ENCODE results near the gene CBY3.
"Not testable (repeated sequence)": the region's sequence is repeated elsewhere in the genome, so short reads cannot be mapped to it uniquely, and the experiment has no call there.

Gene CBY3

GRCh38 chr5:179696603-179697002 lies 15.8 kb upstream of the CBY3 start:
- no peak for TF ChIP-seq CTCF (IDR thresholded peaks at IDR 0.05; ENCODE audit: control insufficient read depth, extremely low read depth, insufficient read depth)
- no peak overlapping the region for H3K4me3 ChIP-seq (ENCODE audit: low read depth, low read length)
- peak; percentile 65 for DNase-seq (ENCODE audit: low read depth)

GRCh38 chr5:179694561-179694960 lies 13.7 kb upstream of the CBY3 start:
- no peak overlapping the region for H3K4me3 ChIP-seq (ENCODE audit: low read depth, low read length)
- DNase-seq (ENCODE audit: low read depth), result no peak
- no peak for TF ChIP-seq CTCF (IDR thresholded peaks at IDR 0.05; ENCODE audit: control insufficient read depth, extremely low read depth, insufficient read depth)

GRCh38 chr5:179689212-179689611 lies 8.4 kb upstream of the CBY3 start:
- not testable (repeated sequence) for DNase-seq (ENCODE audit: low read depth); H3K4me3 ChIP-seq (ENCODE audit: low read depth, low read length)

- no peak for TF ChIP-seq CTCF (IDR thresholded peaks at IDR 0.05; ENCODE audit: control insufficient read depth, extremely low read depth, insufficient read depth)
- no peak for DNase-seq (ENCODE audit: low read depth)
- no peak overlapping the region for H3K4me3 ChIP-seq (ENCODE audit: low read depth, low read length)
Observed at GRCh38 chr5:179680014-179680779, 637 bp downstream of the CBY3 start.

GRCh38 chr5:179679014-179679674 lies 1.7 kb downstream of the CBY3 start:
- no peak for DNase-seq (ENCODE audit: low read depth)

GRCh38 chr5:179678223-179679013 lies 2.4 kb downstream of the CBY3 start:
- TF ChIP-seq CTCF (IDR thresholded peaks at IDR 0.05; ENCODE audit: control insufficient read depth, extremely low read depth, insufficient read depth), result peak; percentile 26; the same call in 1 of the 2 replicates

More at GRCh38 chr5:179679014-179679674, 1.7 kb downstream of the CBY3 start:
- TF ChIP-seq CTCF (IDR thresholded peaks at IDR 0.05; ENCODE audit: control insufficient read depth, extremely low read depth, insufficient read depth), result no peak
- peak overlapping the region; percentile 94 for H3K4me3 ChIP-seq (ENCODE audit: low read depth, low read length)

GRCh38 chr5:179668391-179668790 lies 12.4 kb downstream of the CBY3 start:
- H3K4me3 ChIP-seq (ENCODE audit: low read depth, low read length), result no peak overlapping the region
- peak; percentile 49 for TF ChIP-seq CTCF (IDR thresholded peaks at IDR 0.05; ENCODE audit: control insufficient read depth, extremely low read depth, insufficient read depth)
- no peak for DNase-seq (ENCODE audit: low read depth)

More at GRCh38 chr5:179678223-179679013, 2.4 kb downstream of the CBY3 start:
- H3K4me3 ChIP-seq (ENCODE audit: low read depth, low read length), result peak overlapping the region; percentile 94
- DNase-seq (ENCODE audit: low read depth), result peak; percentile 85

- not testable (repeated sequence) for DNase-seq (ENCODE audit: low read depth); H3K4me3 ChIP-seq (ENCODE audit: low read depth, low read length)
Observed at GRCh38 chr5:179661647-179662046, 19.2 kb downstream of the CBY3 start.

- DNase-seq (ENCODE audit: low read depth), result not testable (repeated sequence)
- H3K4me3 ChIP-seq (ENCODE audit: low read depth, low read length), result peak overlapping the region; percentile 62
Observed at GRCh38 chr5:179658179-179658856, 22.5 kb downstream of the CBY3 start.
